K562 (cell line): ENCODE results near the gene BBLN. TPM values are rescaled to one million over a fixed set of nuclear protein-coding genes. Genes with fewer than 3 reads are reported as not detected.

Source experiments
- ATF1 ChIP-seq, 2 experiments: fragments of 450-650 bp in 1 of 2; IDR thresholded peaks; 2 replicates each; pipeline ENCODE4 v1.6.1; 2016; ENCODE audit warnings: missing compliant biosample characterization in 1 of 2, missing genetic modification characterization in 1 of 2
- BACH1 ChIP-seq: fragments of 200-800 bp; sonication (Bioruptor generic); IDR thresholded peaks from 2 replicates; pipeline ENCODE4 v1.6.1; 2016; ENCODE audit warnings: missing genetic modification characterization, missing compliant biosample characterization
- CBX3 ChIP-seq, 2 experiments: IDR thresholded peaks; 1 replicate in 1 of 2; 2 replicates in 1 of 2; pipeline ENCODE4 v1.6.1; 2012; ENCODE audit warnings: inconsistent platforms in 2 of 2, low read length in 2 of 2, borderline replicate concordance in 1 of 2, control low read depth in 1 of 2
- CREB1 ChIP-seq, 2 experiments: sonication (generic) in 1 of 2; formaldehyde crosslinking in 1 of 2; IDR thresholded peaks; 2 replicates each; pipeline versions ENCODE4 v1.6.1 to v1.8.0; 2012 to 2022; ENCODE audit warnings: inconsistent platforms in 1 of 2, mild to moderate bottlenecking in 1 of 2, missing genetic modification reagents in 1 of 2, moderate library complexity in 1 of 2
- CSDE1 ChIP-seq, 2 experiments: fragments of 450-650 bp; IDR thresholded peaks; 2 replicates each; pipeline ENCODE4 v1.6.1; 2016; ENCODE audit warnings: mild to moderate bottlenecking in 1 of 2
- ERF ChIP-seq: fragments of 450-650 bp; formaldehyde crosslinking; IDR thresholded peaks from 2 replicates; pipeline ENCODE4 v1.4.0; 2020; ENCODE audit warnings: mild to moderate bottlenecking, mixed read lengths
- HDGF ChIP-seq: fragments of 450-650 bp; IDR thresholded peaks from 2 replicates; pipeline ENCODE4 v1.6.1; 2016
- HMG20A ChIP-seq: fragments of 450-650 bp; formaldehyde crosslinking; conservative IDR thresholded peaks from 2 replicates; pipeline ENCODE4 v1.4.0; 2020; ENCODE audit warnings: mild to moderate bottlenecking, mixed read lengths
- HNRNPLL ChIP-seq: fragments of 200-400 bp; formaldehyde crosslinking; IDR thresholded peaks from 2 replicates; pipeline ENCODE4 v1.6.1; 2017; ENCODE audit warnings: low read length, low read depth, mild to moderate bottlenecking; ENCODE audit not compliant: poor library complexity, severe bottlenecking
- NELFE ChIP-seq: IDR thresholded peaks from 2 replicates; pipeline ENCODE4 v1.6.1; 2011; ENCODE audit warnings: mild to moderate bottlenecking; ENCODE audit not compliant: insufficient read depth, insufficient read length
- NR3C1 ChIP-seq: sonication (generic); formaldehyde crosslinking; IDR thresholded peaks from 2 replicates; pipeline ENCODE4 v1.8.1; 2022; ENCODE audit warnings: missing genetic modification reagents
- PML ChIP-seq: IDR thresholded peaks from 2 replicates; pipeline ENCODE4 v1.6.1; 2012; ENCODE audit warnings: low read length, inconsistent platforms
- POLR2AphosphoS2 ChIP-seq: IDR thresholded peaks from 2 replicates; pipeline ENCODE4 v1.6.1; 2012; ENCODE audit warnings: low read length, improper control_type of control experiment
- PPARD ChIP-seq: fragments of 250-450 bp; sonication (Bioruptor Pico); IDR thresholded peaks from 2 replicates; pipeline ENCODE4 v1.8.0; 2022; ENCODE audit warnings: inconsistent platforms, mild to moderate bottlenecking, moderate library complexity
- RFX1 ChIP-seq: fragments of 450-650 bp; IDR thresholded peaks from 2 replicates; pipeline ENCODE4 v1.6.1; 2016; ENCODE audit warnings: mild to moderate bottlenecking, moderate library complexity
- SMARCB1 ChIP-seq: IDR thresholded peaks from 2 replicates; pipeline ENCODE4 v1.6.1; 2011; ENCODE audit warnings: improper control_type of control experiment, low read depth; ENCODE audit not compliant: insufficient read length
- TAL1 ChIP-seq: fragments of 450-650 bp; IDR thresholded peaks from 2 replicates; pipeline ENCODE4 v1.6.1; 2016; ENCODE audit warnings: mild to moderate bottlenecking
- ZFP30 ChIP-seq: fragments of 250-450 bp; sonication (Bioruptor Pico); IDR thresholded peaks from 2 replicates; pipeline ENCODE4 v1.8.0; 2022; ENCODE audit warnings: moderate library complexity, mild to moderate bottlenecking, inconsistent platforms, borderline replicate concordance
- ZNF12 ChIP-seq: sonication (generic); formaldehyde crosslinking; IDR thresholded peaks from 2 replicates; pipeline ENCODE4 v1.4.0; 2020; ENCODE audit warnings: mild to moderate bottlenecking, missing genetic modification reagents
- ZNF316 ChIP-seq: fragments of 450-650 bp; IDR thresholded peaks from 2 replicates; pipeline ENCODE4 v1.6.1; 2016
- ZNF583 ChIP-seq: fragments of 250-450 bp; sonication (Bioruptor Pico); IDR thresholded peaks from 2 replicates; pipeline ENCODE4 v1.4.0; 2020
- ZNF764 ChIP-seq: fragments of 250-450 bp; sonication (Bioruptor Pico); IDR thresholded peaks from 2 replicates; pipeline ENCODE4 v1.4.0; 2020; ENCODE audit warnings: low read depth, mild to moderate bottlenecking, moderate library complexity
- ZNF830 ChIP-seq: fragments of 250-450 bp; sonication (Bioruptor Pico); IDR thresholded peaks from 2 replicates; pipeline ENCODE4 v1.5.0; 2021; ENCODE audit warnings: mild to moderate bottlenecking
- polyA plus RNA-seq, 8 experiments: library from polyadenylated mRNA; depleted of rRNA in 4 of 8; stranded (reverse) in 5 of 8; unstranded in 3 of 8; fragments of >200 nt; fragmentation: Nextera tagmentation in 2 of 8; fragmentation: Illumina TruSeq in 1 of 8; extraction: Ambion mirVana in 2 of 8; extraction: Trizol in 1 of 8; gene quantifications; 2 replicates each; pipeline versions ENCODE4 v1.2.1 to v1.2.3, GENCODE V29; 2011 to 2014; ENCODE audit warnings: inconsistent platforms in 1 of 8, missing spikeins in 1 of 8
- total RNA-seq, 7 experiments: library from RNA; depleted of rRNA in 6 of 7; stranded (reverse); fragments of >200 nt in 6 of 7; fragmentation: Illumina TruSeq in 2 of 7; extraction: Trizol in 2 of 7; gene quantifications; 2 replicates each; pipeline versions ENCODE4 v1.2.1 to v1.2.3, GENCODE V29; 2011 to 2021; ENCODE audit warnings: low replicate concordance in 1 of 7
- TF ChIP-seq, protein P1 (sequence below): fragments of 450-650 bp; formaldehyde crosslinking; IDR thresholded peaks from 2 replicates; pipeline ENCODE4 v1.4.0; 2022; ENCODE audit warnings: missing genetic modification characterization
- TF ChIP-seq, protein P2 (sequence below), 3 experiments: IDR thresholded peaks in 2 of 3; conservative IDR thresholded peaks in 1 of 3; 2 replicates each; pipeline ENCODE4 v1.5.1; 2011 to 2012; ENCODE audit warnings: low read length in 3 of 3, mild to moderate bottlenecking in 3 of 3, control low read depth in 2 of 3, improper control_type of control experiment in 1 of 3, inconsistent platforms in 1 of 3, low read depth in 1 of 3, mixed read lengths in 1 of 3, moderate library complexity in 1 of 3; ENCODE audit not compliant: insufficient read depth in 2 of 3
- TF ChIP-seq, protein P3 (sequence below): fragments of 250-450 bp; sonication (Bioruptor Pico); IDR thresholded peaks from 2 replicates; pipeline ENCODE4 v1.8.0; 2021; ENCODE audit warnings: moderate library complexity, mild to moderate bottlenecking, inconsistent platforms
- TF ChIP-seq, protein P4 (sequence below): sonication (generic); formaldehyde crosslinking; IDR thresholded peaks from 2 replicates; pipeline ENCODE4 v1.4.0; 2020; ENCODE audit warnings: mild to moderate bottlenecking, missing genetic modification reagents

BBLN gene
- total and polyA plus RNA-seq, 9 of the 15 experiments (the other 6 are each of a cell fraction or from before 2014, with no cell fraction given) = 4.2 to 331 (median 87.1) TPM

DNA sequence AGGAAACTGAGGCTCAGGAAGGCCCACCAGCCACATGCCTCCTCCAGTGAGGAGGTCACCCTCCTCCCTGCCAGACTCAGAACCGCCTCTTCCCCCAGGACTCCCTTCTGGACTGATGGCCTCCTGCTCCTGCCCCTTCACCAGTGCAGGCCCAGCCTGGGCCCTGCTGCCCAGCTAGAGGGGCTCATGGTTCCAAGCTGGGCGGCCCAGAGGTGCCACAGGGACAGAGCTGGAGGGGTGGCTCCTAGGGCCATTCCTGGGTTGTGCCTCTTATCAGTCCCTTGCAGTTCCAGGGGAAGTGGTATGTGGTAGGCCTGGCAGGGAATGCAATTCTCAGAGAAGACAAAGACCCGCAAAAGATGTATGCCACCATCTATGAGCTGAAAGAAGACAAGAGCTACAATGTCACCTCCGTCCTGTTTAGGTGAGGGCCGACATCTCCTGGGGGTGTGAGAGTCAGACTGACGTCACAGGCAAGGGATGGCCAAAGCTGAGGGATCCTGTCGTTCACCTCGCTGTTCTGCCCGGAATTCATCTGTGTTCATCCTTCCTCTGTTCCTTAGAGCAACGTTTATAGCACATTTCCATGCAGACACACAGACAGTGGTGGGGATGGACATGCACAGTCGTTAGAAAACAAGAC lies 10.0 kb upstream of the BBLN start (continued):
- no peak for TF ChIP-seq NR3C1 (CRISPR knock-in tag)
- TF ChIP-seq BACH1 = no peak
- TF ChIP-seq ERF (CRISPR knock-in tag) = 0 out of 2 replicates have a peak, but pooled peaks have one; percentile 32
- TF ChIP-seq POLR2AphosphoS2 = no peak
- no peak for TF ChIP-seq HDGF
- no peak for TF ChIP-seq ZNF12 (CRISPR knock-in tag)
- no peak for TF ChIP-seq ZNF316
- no peak for TF ChIP-seq CBX3 (IDR thresholded peaks at IDR 0.05; ENCODE audit: borderline replicate concordance in 1 of 2, low read length in 2 of 2)
- TF ChIP-seq, protein P1, sequence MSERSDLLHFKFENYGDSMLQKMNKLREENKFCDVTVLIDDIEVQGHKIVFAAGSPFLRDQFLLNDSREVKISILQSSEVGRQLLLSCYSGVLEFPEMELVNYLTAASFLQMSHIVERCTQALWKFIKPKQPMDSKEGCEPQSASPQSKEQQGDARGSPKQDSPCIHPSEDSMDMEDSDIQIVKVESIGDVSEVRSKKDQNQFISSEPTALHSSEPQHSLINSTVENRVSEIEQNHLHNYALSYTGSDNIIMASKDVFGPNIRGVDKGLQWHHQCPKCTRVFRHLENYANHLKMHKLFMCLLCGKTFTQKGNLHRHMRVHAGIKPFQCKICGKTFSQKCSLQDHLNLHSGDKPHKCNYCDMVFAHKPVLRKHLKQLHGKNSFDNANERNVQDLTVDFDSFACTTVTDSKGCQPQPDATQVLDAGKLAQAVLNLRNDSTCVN (CRISPR knock-in tag) = no peak
- TF ChIP-seq, protein P2, sequence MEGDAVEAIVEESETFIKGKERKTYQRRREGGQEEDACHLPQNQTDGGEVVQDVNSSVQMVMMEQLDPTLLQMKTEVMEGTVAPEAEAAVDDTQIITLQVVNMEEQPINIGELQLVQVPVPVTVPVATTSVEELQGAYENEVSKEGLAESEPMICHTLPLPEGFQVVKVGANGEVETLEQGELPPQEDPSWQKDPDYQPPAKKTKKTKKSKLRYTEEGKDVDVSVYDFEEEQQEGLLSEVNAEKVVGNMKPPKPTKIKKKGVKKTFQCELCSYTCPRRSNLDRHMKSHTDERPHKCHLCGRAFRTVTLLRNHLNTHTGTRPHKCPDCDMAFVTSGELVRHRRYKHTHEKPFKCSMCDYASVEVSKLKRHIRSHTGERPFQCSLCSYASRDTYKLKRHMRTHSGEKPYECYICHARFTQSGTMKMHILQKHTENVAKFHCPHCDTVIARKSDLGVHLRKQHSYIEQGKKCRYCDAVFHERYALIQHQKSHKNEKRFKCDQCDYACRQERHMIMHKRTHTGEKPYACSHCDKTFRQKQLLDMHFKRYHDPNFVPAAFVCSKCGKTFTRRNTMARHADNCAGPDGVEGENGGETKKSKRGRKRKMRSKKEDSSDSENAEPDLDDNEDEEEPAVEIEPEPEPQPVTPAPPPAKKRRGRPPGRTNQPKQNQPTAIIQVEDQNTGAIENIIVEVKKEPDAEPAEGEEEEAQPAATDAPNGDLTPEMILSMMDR (IDR thresholded peaks at IDR 0.05 in 2 of 3, conservative IDR thresholded peaks at IDR 0.05 in 1 of 3; ENCODE audit: insufficient read depth in 2 of 3, low read depth in 1 of 3, low read length in 3 of 3) = no peak
- TF ChIP-seq ZNF830 = peak; percentile 27; the same call in 1 of the 2 replicates
- no peak for TF ChIP-seq ZNF583 (CRISPR knock-in tag)
- no peak for TF ChIP-seq CREB1 (IDR thresholded peaks at IDR 0.05)
- no peak for TF ChIP-seq CREB1 (CRISPR knock-in tag; IDR thresholded peaks at IDR 0.05)
- TF ChIP-seq RFX1 = no peak
- no peak for TF ChIP-seq PML
- no peak for TF ChIP-seq TAL1
- TF ChIP-seq, protein P3, sequence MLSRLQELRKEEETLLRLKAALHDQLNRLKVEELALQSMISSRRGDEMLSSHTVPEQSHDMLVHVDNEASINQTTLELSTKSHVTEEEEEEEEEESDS (CRISPR knock-in tag) = no peak
- TF ChIP-seq ZNF764 (CRISPR knock-in tag) = no peak
- no peak for TF ChIP-seq ZFP30 (CRISPR knock-in tag)
- no peak for TF ChIP-seq SMARCB1
- no peak for TF ChIP-seq HMG20A (CRISPR knock-in tag)
- no peak for TF ChIP-seq HNRNPLL
- TF ChIP-seq PPARD (CRISPR knock-in tag) = no peak
- no peak for TF ChIP-seq NELFE
- no peak for TF ChIP-seq CSDE1 (IDR thresholded peaks at IDR 0.05)
- TF ChIP-seq, protein P4, sequence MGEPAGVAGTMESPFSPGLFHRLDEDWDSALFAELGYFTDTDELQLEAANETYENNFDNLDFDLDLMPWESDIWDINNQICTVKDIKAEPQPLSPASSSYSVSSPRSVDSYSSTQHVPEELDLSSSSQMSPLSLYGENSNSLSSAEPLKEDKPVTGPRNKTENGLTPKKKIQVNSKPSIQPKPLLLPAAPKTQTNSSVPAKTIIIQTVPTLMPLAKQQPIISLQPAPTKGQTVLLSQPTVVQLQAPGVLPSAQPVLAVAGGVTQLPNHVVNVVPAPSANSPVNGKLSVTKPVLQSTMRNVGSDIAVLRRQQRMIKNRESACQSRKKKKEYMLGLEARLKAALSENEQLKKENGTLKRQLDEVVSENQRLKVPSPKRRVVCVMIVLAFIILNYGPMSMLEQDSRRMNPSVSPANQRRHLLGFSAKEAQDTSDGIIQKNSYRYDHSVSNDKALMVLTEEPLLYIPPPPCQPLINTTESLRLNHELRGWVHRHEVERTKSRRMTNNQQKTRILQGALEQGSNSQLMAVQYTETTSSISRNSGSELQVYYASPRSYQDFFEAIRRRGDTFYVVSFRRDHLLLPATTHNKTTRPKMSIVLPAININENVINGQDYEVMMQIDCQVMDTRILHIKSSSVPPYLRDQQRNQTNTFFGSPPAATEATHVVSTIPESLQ (CRISPR knock-in tag) = no peak
- TF ChIP-seq ATF1 (CRISPR knock-in tag; IDR thresholded peaks at IDR 0.05) = no peak
- peak; percentile 77 for TF ChIP-seq ATF1 (tag; IDR thresholded peaks at IDR 0.05)
